SHP77 (cell line): Measurements from ENCODE around the gene MAP2K2.

Source experiments
- DNase-seq, 2 experiments: peaks; one replicate each; lab custom pipeline; 2025; lab: John Stamatoyannopoulos, UW

MAP2K2 gene

GRCh38 chr19:4043966-4044715, 79.8 kb downstream of the MAP2K2 start:
- DNase-seq = no peak

GRCh38 chr19:4043401-4043800, 80.5 kb downstream of the MAP2K2 start:
- no peak for DNase-seq

- DNase-seq = no peak
Observed at GRCh38 chr19:4042731-4043082, 81.2 kb downstream of the MAP2K2 start.

- no peak for DNase-seq
Observed at GRCh38 chr19:4042064-4042730, 81.7 kb downstream of the MAP2K2 start.
